ENCODE measurements around the gene LENG8. TPM values are rescaled to one million over a fixed set of nuclear protein-coding genes. Genes with fewer than 3 reads are reported as not detected.
A peak's percentile ranks its signal among the peaks of the same experiment; 100 is the strongest.

Gene LENG8
- total and polyA plus RNA-seq, 2 of the 13 experiments (the other 11 are each of a cell fraction or from before 2014, with no cell fraction given), result 14.3 to 41.9 TPM

DNA sequence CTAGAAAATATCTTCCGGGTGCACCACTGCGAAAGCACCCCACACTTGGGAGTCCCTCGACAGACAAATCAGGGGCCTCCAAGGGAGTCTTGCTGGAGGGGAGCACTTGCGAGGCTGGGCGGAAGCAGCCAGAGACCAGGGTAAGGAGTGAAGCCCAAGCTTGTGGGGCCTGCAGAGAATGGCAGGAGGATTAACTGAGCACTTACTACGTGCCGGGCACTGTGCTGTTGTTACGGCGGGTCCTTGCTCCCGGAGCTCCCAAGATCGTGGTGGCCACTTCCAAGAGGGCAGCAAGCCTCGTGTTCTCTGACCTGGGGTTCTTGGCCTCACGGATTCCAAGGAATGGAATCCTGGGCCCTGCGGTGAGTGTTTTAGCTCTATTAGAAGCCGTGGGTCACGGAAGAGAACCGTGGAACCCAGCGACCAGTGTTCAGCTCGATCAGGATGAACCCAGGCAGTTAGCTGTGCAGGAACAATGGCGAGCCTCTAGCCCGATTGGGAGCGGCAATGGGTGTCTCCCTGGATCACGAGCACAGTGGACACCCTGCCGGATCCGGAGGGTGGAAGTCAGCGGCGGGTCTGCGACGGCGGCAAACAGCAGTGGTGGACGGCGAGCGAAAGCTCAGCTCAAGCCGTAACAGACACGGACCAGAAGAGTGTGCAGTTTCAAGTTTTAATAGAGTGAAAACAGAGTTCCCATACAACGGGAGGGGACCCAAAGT, 24.2 kb upstream of the LENG8 start:
- ChIA-PET CTCF (ENCODE audit: low intra/inter-chr PET ratio, low total read pairs) (no interaction called here), POLR2A (no interaction called here)
- Histone ChIP-seq H4K20me1 (ENCODE audit: insufficient read depth, low read length) (no peaks in the 10 kb centered on the region), H2AFZ (ENCODE audit: low read length) (no peak overlapping the region), H3K79me2 (ENCODE audit: insufficient read depth, low read length) (no peaks in the 10 kb centered on the region), H3K4me2 (ENCODE audit: low read depth, low read length) (no peak overlapping the region), H3K27me3 (ENCODE audit: control insufficient read depth in 1 of 2, insufficient read depth in 2 of 2, low read length in 2 of 2) (no peaks in the 10 kb centered on the region; a peak in 1 of 5 replicates), H3K9me3 (ENCODE audit: low read length) (no peaks in the 10 kb centered on the region), H3K36me3 (replicated peaks in 1 of 2; ENCODE audit: control insufficient read depth in 1 of 2, insufficient read depth in 2 of 2, low read length in 2 of 2) (no peaks in the 10 kb centered on the region), H3K27ac (ENCODE audit: extremely low read length, insufficient read depth, low read length) (no peak overlapping the region), H3K9ac (ENCODE audit: insufficient read depth, low read depth, low read length) (no peak overlapping the region), H3K4me3 (replicated peaks in 1 of 3; ENCODE audit: insufficient read depth in 1 of 3, low read depth in 2 of 3, low read length in 3 of 3) (no peak overlapping the region), H3K4me1 (ENCODE audit: insufficient read depth, low read length) (peaks cover 23% of the 10 kb centered on the region)
- TF ChIP-seq, protein P1, sequence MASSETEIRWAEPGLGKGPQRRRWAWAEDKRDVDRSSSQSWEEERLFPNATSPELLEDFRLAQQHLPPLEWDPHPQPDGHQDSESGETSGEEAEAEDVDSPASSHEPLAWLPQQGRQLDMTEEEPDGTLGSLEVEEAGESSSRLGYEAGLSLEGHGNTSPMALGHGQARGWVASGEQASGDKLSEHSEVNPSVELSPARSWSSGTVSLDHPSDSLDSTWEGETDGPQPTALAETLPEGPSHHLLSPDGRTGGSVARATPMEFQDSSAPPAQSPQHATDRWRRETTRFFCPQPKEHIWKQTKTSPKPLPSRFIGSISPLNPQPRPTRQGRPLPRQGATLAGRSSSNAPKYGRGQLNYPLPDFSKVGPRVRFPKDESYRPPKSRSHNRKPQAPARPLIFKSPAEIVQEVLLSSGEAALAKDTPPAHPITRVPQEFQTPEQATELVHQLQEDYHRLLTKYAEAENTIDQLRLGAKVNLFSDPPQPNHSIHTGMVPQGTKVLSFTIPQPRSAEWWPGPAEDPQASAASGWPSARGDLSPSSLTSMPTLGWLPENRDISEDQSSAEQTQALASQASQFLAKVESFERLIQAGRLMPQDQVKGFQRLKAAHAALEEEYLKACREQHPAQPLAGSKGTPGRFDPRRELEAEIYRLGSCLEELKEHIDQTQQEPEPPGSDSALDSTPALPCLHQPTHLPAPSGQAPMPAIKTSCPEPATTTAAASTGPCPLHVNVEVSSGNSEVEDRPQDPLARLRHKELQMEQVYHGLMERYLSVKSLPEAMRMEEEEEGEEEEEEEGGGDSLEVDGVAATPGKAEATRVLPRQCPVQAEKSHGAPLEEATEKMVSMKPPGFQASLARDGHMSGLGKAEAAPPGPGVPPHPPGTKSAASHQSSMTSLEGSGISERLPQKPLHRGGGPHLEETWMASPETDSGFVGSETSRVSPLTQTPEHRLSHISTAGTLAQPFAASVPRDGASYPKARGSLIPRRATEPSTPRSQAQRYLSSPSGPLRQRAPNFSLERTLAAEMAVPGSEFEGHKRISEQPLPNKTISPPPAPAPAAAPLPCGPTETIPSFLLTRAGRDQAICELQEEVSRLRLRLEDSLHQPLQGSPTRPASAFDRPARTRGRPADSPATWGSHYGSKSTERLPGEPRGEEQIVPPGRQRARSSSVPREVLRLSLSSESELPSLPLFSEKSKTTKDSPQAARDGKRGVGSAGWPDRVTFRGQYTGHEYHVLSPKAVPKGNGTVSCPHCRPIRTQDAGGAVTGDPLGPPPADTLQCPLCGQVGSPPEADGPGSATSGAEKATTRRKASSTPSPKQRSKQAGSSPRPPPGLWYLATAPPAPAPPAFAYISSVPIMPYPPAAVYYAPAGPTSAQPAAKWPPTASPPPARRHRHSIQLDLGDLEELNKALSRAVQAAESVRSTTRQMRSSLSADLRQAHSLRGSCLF (CRISPR knock-in tag; IDR thresholded peaks at IDR 0.05; ENCODE audit: borderline replicate concordance), result no peak
- peak; percentile 75 for TF ChIP-seq AGO1 (IDR thresholded peaks at IDR 0.05; ENCODE audit: low read depth, low read length, poor library complexity, severe bottlenecking)
- no peak for TF ChIP-seq ZNF557 (CRISPR knock-in tag; IDR thresholded peaks at IDR 0.05)
- no peak for DNase-seq (ENCODE audit: low spot score)
- no peak for ATAC-seq
- no peak for FAIRE-seq
- WGBS (ENCODE audit: low lambda C conversion rate), result 93% methylated on average over 22 of the region's 36 CpGs
- in situ Hi-C loops (cut with HindIII; ENCODE audit: extremely low pct_ligation_motif_present, low pct_unique_long_range_greater_than_20kb) (no loop called here), intact Hi-C loops (cut with micrococcal nuclease; ENCODE audit: unreplicated experiment) (no loop called here)
- no TSS peak for BruUV-seq (replicated peaks)

All from HepG2 (cell line).